GM12874 (cell line): ENCODE measurements around the gene UGGT1.

Source experiments
- TF ChIP-seq, protein P1 (sequence below): IDR thresholded peaks from 2 replicates; pipeline ENCODE4 v1.5.1; 2011; ENCODE audit warnings: low read depth, mild to moderate bottlenecking, control low read depth, low read length, moderate library complexity; ENCODE audit not compliant: insufficient read depth

UGGT1 gene, protein sequence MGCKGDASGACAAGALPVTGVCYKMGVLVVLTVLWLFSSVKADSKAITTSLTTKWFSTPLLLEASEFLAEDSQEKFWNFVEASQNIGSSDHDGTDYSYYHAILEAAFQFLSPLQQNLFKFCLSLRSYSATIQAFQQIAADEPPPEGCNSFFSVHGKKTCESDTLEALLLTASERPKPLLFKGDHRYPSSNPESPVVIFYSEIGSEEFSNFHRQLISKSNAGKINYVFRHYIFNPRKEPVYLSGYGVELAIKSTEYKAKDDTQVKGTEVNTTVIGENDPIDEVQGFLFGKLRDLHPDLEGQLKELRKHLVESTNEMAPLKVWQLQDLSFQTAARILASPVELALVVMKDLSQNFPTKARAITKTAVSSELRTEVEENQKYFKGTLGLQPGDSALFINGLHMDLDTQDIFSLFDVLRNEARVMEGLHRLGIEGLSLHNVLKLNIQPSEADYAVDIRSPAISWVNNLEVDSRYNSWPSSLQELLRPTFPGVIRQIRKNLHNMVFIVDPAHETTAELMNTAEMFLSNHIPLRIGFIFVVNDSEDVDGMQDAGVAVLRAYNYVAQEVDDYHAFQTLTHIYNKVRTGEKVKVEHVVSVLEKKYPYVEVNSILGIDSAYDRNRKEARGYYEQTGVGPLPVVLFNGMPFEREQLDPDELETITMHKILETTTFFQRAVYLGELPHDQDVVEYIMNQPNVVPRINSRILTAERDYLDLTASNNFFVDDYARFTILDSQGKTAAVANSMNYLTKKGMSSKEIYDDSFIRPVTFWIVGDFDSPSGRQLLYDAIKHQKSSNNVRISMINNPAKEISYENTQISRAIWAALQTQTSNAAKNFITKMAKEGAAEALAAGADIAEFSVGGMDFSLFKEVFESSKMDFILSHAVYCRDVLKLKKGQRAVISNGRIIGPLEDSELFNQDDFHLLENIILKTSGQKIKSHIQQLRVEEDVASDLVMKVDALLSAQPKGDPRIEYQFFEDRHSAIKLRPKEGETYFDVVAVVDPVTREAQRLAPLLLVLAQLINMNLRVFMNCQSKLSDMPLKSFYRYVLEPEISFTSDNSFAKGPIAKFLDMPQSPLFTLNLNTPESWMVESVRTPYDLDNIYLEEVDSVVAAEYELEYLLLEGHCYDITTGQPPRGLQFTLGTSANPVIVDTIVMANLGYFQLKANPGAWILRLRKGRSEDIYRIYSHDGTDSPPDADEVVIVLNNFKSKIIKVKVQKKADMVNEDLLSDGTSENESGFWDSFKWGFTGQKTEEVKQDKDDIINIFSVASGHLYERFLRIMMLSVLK (N-terminal part only)

DNA sequence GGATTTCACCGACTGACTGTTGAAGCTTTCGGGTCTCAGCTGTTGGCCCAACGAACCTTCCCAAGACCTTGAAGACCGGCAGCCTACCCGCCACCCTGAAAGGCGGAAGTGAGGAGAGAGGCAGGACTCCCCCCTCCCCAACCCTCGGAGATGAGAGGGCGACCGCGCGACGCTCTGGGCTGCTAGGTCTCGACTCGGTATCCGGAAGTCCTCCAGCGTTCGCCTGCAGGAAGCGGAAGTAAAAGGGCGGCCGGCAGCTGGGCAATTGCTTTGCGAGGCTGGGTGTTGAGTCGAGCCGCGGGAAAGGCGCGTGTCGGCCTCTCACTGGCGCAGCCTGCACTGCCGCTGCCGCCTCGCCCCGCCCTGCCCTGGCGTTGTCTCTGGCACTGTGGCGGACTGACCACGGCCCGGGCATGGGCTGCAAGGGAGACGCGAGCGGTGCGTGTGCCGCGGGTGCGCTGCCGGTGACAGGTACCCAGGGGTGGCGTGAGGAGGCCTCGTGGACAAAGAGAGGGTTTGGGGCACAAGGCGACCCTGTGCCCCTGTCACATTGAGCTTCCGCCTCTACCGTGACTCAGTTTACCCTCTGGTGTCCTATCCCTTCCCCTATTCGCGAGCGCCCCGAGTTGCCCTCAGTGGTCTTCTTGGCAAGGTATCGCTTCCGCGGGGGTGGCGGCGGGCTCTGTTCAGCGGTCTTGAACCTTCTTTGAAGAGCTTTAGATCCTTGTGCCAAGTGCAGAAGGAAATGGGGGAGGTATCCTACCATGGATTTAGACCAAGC lies at the start of gene UGGT1:
TSS of gene UGGT1 (plus strand) at position 256 of the 781 bp plus-strand sequence. CDS start at position 414, 158 bp downstream.
- TF ChIP-seq, protein P1, sequence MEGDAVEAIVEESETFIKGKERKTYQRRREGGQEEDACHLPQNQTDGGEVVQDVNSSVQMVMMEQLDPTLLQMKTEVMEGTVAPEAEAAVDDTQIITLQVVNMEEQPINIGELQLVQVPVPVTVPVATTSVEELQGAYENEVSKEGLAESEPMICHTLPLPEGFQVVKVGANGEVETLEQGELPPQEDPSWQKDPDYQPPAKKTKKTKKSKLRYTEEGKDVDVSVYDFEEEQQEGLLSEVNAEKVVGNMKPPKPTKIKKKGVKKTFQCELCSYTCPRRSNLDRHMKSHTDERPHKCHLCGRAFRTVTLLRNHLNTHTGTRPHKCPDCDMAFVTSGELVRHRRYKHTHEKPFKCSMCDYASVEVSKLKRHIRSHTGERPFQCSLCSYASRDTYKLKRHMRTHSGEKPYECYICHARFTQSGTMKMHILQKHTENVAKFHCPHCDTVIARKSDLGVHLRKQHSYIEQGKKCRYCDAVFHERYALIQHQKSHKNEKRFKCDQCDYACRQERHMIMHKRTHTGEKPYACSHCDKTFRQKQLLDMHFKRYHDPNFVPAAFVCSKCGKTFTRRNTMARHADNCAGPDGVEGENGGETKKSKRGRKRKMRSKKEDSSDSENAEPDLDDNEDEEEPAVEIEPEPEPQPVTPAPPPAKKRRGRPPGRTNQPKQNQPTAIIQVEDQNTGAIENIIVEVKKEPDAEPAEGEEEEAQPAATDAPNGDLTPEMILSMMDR, result no peak

DNA sequence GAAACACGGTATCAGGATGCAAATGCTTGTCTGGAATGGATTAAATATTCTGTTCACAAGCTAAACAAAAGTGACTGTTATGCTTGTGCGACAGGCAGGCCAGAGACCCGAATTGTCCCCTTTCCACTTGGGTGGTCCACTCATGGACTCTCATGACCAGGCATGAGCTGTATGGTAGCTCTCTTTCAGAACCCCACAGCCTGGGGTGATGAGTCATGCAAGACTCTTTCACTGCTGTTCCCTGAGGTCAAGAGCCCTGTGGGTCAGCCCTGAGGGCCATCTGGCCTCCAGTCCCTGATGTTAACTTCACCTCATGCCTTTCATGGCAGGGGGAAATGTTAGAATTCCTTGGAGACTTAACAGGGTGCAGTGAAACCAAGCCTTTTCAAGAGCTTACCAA lies 49.4 kb upstream of the UGGT1 start:
- TF ChIP-seq, protein P1, result no peak

DNA sequence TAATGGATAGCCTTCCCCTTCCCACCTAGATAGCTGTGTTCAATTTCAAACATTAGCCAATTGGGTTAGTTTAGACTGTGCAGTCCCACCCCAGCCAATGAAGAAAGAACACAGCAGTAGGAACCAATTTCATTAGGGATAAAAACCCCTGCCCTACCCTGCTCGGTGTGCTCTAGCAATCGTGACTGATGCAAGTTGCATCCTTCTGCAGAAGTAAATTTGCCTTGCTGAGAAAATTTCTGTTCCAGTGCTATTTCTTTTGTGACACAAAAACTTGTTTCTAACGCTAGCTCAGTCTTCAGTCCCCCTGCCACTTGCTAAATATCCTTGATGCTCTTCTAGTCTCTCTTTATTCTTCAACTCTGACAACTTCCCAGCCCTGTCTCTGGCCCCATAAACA lies 48.0 kb upstream of the UGGT1 start:
- TF ChIP-seq, protein P1, result no peak

DNA sequence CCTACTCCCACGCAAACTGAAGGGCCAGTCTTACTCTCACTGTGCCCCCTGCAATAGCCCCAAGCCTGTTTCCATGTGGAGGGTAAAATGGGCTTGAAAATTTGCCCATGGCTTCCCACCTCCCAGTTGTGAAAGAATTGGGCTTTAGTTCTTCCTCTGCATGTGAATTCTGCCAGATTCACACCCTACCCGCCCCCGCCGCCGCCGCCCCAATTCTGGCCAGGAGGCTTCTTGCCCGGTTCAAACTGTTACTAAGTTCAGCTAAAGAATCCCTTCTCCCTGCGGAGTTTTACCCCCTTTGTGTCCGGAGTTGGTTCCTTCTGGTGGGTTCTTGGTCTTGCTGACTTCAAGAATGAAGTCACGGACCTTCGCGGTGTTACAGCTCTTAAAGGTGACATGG lies 37.7 kb upstream of the UGGT1 start:
- TF ChIP-seq, protein P1, result no peak

DNA sequence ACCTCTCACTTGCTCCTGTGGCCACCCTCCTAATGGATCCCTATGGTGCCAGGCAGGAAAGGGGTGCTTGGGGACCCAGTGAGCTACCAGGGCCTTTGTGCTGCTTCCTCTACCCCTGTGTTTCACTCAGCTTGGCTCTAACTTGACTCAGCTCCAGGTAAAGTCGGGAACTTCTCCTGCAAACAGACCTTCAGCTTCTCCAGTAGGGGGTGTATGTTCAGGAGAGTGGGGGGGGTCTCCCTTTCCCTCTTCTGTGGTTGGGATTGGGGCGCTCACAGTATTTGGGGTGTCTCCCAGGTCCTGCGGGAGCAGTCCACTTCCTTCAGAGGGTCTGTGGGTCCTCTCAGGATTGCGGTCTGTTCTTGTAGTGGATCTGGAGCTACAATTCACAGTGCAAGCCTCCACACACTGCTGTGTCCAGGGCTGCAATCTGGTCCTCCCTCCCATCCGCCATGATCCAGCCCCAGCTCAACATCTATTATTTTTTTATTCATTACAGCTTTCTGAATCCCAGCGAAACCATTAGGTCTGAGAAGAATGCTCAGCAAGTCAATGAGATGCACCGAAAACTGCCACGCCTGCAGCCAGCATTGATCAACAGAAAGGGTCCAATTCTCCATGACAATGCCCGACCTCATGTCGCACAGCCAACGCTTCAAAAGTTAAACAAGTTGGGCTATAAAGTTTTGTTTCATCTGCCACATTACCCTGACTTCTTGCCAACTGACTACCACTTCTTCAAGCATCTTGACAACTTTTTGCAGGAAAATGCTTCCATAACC lies 36.7 kb upstream of the UGGT1 start:
- TF ChIP-seq, protein P1, result no peak

DNA sequence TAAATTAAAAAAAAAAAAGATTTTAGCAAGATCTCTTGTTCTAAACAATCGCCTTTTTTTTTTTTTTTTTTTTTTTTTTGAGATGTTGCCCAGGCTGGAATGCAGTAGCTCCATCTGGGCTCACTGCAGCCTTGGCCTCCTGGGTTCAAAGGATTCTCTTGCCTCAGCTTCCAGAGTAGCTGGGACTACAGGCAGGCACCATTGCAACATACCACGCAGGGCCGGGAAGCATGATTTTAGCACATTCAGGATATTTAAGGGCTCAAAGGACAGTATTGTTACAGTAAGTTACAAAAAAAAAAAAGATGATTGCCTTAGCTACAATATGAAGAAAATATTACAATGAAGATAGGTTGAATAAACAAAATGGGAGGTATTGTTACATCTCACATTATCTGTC lies 33.7 kb upstream of the UGGT1 start:
- TF ChIP-seq, protein P1, result no peak
